HepG2 (cell line): ENCODE results near the gene M1AP. TPM values are rescaled to one million over a fixed set of nuclear protein-coding genes. Genes with fewer than 3 reads are reported as not detected.

ENCODE experiments used
- AGO1 ChIP-seq: fragments of 200-400 bp; formaldehyde crosslinking; IDR thresholded peaks from 2 replicates; pipeline ENCODE4 v1.6.1; 2017; ENCODE audit warnings: mild to moderate bottlenecking, low read depth, low read length, moderate library complexity; ENCODE audit not compliant: poor library complexity, severe bottlenecking
- HOXA3 ChIP-seq: sonication (generic); formaldehyde crosslinking; IDR thresholded peaks from 2 replicates; pipeline ENCODE4 v1.5.0; 2020; ENCODE audit warnings: missing genetic modification reagents
- KDM4B ChIP-seq: sonication (generic); formaldehyde crosslinking; IDR thresholded peaks from 2 replicates; pipeline ENCODE4 v1.4.0; 2020; ENCODE audit warnings: missing genetic modification reagents
- MAFK ChIP-seq, 2 experiments: IDR thresholded peaks in 1 of 2; conservative IDR thresholded peaks in 1 of 2; 2 replicates each; pipeline ENCODE4 v1.6.1; 2011; ENCODE audit warnings: improper control_type of control experiment in 2 of 2, low read length in 2 of 2
- NCOA2 ChIP-seq: sonication (generic); formaldehyde crosslinking; IDR thresholded peaks from 2 replicates; pipeline ENCODE4 v1.8.0; 2022; ENCODE audit warnings: inconsistent platforms
- RXRA ChIP-seq: sonication (generic); formaldehyde crosslinking; IDR thresholded peaks from 2 replicates; pipeline ENCODE4 v1.5.1; 2020; ENCODE audit warnings: missing genetic modification reagents
- SAFB2 ChIP-seq: sonication (generic); formaldehyde crosslinking; IDR thresholded peaks from 2 replicates; pipeline ENCODE4 v1.5.1; 2020; ENCODE audit warnings: missing genetic modification reagents, low read depth, mild to moderate bottlenecking, borderline replicate concordance
- TARDBP ChIP-seq: sonication (generic); formaldehyde crosslinking; IDR thresholded peaks from 2 replicates; pipeline ENCODE4 v1.8.0; 2022; ENCODE audit warnings: mild to moderate bottlenecking, missing genetic modification reagents
- TBX2 ChIP-seq: sonication (generic); formaldehyde crosslinking; IDR thresholded peaks from 2 replicates; pipeline ENCODE4 v1.5.0; 2020; ENCODE audit warnings: missing genetic modification reagents, mild to moderate bottlenecking, borderline replicate concordance
- TFDP1 ChIP-seq: IDR thresholded peaks from 2 replicates; pipeline ENCODE4 v1.6.1; 2016; ENCODE audit warnings: missing compliant biosample characterization, missing genetic modification reagents, borderline replicate concordance
- TFE3 ChIP-seq: IDR thresholded peaks from 2 replicates; pipeline ENCODE4 v1.6.1; 2016
- ZFP36L2 ChIP-seq: sonication (generic); formaldehyde crosslinking; IDR thresholded peaks from 2 replicates; pipeline ENCODE4 v1.4.0; 2020; ENCODE audit warnings: missing genetic modification reagents
- ZNF569 ChIP-seq: sonication (generic); formaldehyde crosslinking; IDR thresholded peaks from 2 replicates; pipeline ENCODE4 v1.5.0; 2020; ENCODE audit warnings: mild to moderate bottlenecking, missing genetic modification reagents, moderate library complexity, borderline replicate concordance
- ZNF607 ChIP-seq: sonication (generic); formaldehyde crosslinking; IDR thresholded peaks from 2 replicates; pipeline ENCODE4 v1.5.1; 2020; ENCODE audit warnings: missing genetic modification reagents, mild to moderate bottlenecking, borderline replicate concordance
- ZNF687 ChIP-seq: sonication (generic); formaldehyde crosslinking; IDR thresholded peaks from 2 replicates; pipeline ENCODE4 v1.5.1; 2020; ENCODE audit warnings: mild to moderate bottlenecking, missing genetic modification reagents, moderate library complexity
- polyA plus RNA-seq, 8 experiments: library from polyadenylated mRNA; depleted of rRNA in 3 of 8; stranded (reverse) in 7 of 8; unstranded in 1 of 8; fragments of >200 nt; fragmentation: Illumina TruSeq in 4 of 8; extraction: Trizol in 4 of 8; gene quantifications; 2 replicates each; pipeline versions ENCODE4 v1.2.1 to v1.2.3, GENCODE V29; 2011 to 2016; ENCODE audit warnings: low read depth in 4 of 8, missing spikeins in 1 of 8, mixed read lengths in 1 of 8; ENCODE audit not compliant: insufficient read depth in 1 of 8
- total RNA-seq, 5 experiments: library from RNA; depleted of rRNA; stranded (reverse); fragments of >200 nt; fragmentation: Illumina TruSeq; extraction: Trizol; gene quantifications; 2 replicates each; pipeline ENCODE4 v1.2.3, GENCODE V29; 2016; ENCODE audit warnings: low read depth in 1 of 5
- TF ChIP-seq, protein P1 (sequence below): sonication (generic); formaldehyde crosslinking; IDR thresholded peaks from 2 replicates; pipeline ENCODE4 v1.4.0; 2020; ENCODE audit warnings: missing genetic modification reagents, borderline replicate concordance

The M1AP gene
- total and polyA plus RNA-seq, 2 of the 13 experiments (the other 11 are each of a cell fraction or from before 2014, with no cell fraction given): not detected

DNA sequence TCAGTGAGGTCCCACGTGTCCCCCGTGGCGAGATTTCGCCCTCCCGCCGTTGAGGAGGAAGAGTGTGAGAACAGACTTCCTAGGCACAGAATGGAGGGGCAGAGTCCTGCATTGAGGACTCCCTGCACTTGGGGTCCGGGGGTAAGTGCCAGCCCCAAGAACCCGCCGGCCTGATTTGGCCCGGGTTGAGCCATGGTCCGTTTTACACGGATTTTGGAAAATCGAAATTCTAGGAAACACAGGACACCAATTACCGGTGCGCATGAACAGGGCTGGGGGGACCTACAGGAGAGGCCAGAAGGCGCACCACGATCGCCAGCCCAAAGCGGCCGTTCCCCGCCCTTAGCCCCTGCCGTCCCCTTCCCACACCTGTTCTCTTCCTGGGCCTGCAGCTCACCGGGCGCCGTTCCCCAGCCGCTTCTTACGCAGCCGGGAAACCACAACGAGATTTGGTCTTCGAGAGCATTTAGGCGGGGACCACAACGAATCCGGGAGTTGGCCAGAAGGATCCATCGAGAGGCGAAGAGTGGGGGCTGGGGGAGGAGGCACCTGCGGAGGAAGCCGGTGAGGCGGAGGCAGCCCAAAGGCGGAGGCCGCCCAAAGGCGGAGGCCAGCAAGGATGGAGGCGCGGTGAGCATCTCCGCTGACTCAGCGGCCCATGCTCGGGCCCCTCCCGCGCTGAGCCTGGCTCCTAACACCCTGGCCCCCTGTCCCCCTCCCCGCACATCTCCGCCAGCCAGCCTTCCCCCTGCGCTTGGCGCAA lies 134.3 kb downstream of the M1AP start (continued):
- TF ChIP-seq TFDP1 (CRISPR knock-in tag) (0 out of 2 replicates have a peak, but pooled peaks have one; percentile 8), AGO1 (peak; percentile 6), RXRA (CRISPR knock-in tag) (peak; percentile 25; the same call in 1 of the 2 replicates), ZNF569 (no peak), MAFK (conservative IDR thresholded peaks at IDR 0.05 in 1 of 2, IDR thresholded peaks at IDR 0.05 in 1 of 2; ENCODE audit: low read length in 2 of 2) (peak; percentile 38 to 62), TBX2 (CRISPR knock-in tag) (peak; percentile 41; the same call in 1 of the 2 replicates), ZNF687 (CRISPR knock-in tag) (peak; percentile 54), TFE3 (CRISPR knock-in tag) (0 out of 2 replicates have a peak, but pooled peaks have one; percentile 12), ZFP36L2 (CRISPR knock-in tag) (no peak), SAFB2 (0 out of 2 replicates have a peak, but pooled peaks have one; percentile 36), NCOA2 (0 out of 2 replicates have a peak, but pooled peaks have one; percentile 2), KDM4B (0 out of 2 replicates have a peak, but pooled peaks have one; percentile 0), HOXA3 (peak; percentile 12; the same call in 1 of the 2 replicates), ZNF607 (0 out of 2 replicates have a peak, but pooled peaks have one; percentile 7), TARDBP (CRISPR knock-in tag) (peak; percentile 53; the same call in 1 of the 2 replicates)
- TF ChIP-seq, protein P1, sequence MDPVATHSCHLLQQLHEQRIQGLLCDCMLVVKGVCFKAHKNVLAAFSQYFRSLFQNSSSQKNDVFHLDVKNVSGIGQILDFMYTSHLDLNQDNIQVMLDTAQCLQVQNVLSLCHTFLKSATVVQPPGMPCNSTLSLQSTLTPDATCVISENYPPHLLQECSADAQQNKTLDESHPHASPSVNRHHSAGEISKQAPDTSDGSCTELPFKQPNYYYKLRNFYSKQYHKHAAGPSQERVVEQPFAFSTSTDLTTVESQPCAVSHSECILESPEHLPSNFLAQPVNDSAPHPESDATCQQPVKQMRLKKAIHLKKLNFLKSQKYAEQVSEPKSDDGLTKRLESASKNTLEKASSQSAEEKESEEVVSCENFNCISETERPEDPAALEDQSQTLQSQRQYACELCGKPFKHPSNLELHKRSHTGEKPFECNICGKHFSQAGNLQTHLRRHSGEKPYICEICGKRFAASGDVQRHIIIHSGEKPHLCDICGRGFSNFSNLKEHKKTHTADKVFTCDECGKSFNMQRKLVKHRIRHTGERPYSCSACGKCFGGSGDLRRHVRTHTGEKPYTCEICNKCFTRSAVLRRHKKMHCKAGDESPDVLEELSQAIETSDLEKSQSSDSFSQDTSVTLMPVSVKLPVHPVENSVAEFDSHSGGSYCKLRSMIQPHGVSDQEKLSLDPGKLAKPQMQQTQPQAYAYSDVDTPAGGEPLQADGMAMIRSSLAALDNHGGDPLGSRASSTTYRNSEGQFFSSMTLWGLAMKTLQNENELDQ: peak; percentile 56; the same call in 1 of the 2 replicates
